IPS-20b (cell line): ENCODE data around the gene TMEM79.

ENCODE experiments used
- H3K27ac ChIP-seq: one replicate; pipeline ENCODE4 v1.5.1; 2013; ENCODE audit warnings: low read length
- H3K27me3 ChIP-seq: 2 replicates; pipeline ENCODE4 v1.6.1; 2013; ENCODE audit warnings: mild to moderate bottlenecking, low read length, inconsistent platforms; ENCODE audit not compliant: insufficient read depth
- H3K36me3 ChIP-seq: 2 replicates; pipeline ENCODE4 v1.6.1; 2013; ENCODE audit warnings: low read depth, mild to moderate bottlenecking, inconsistent platforms, low read length, moderate library complexity; ENCODE audit not compliant: insufficient read depth
- H3K4me1 ChIP-seq: 2 replicates; pipeline ENCODE4 v1.6.1; 2013; ENCODE audit warnings: mild to moderate bottlenecking, control low read depth, inconsistent platforms, low read length, moderate library complexity; ENCODE audit not compliant: insufficient read depth
- H3K4me3 ChIP-seq: 2 replicates; pipeline ENCODE4 v1.5.1; 2013; ENCODE audit warnings: mild to moderate bottlenecking, low read length, inconsistent platforms
- H3K9ac ChIP-seq: 2 replicates; pipeline ENCODE4 v1.6.1; 2013; ENCODE audit warnings: low read depth, mild to moderate bottlenecking, inconsistent platforms, low read length, moderate library complexity
- H3K9me3 ChIP-seq: 2 replicates; pipeline ENCODE4 v1.6.1; 2013; ENCODE audit warnings: mild to moderate bottlenecking, low read depth, low read length, inconsistent platforms; ENCODE audit not compliant: insufficient read depth

The TMEM79 gene

DNA sequence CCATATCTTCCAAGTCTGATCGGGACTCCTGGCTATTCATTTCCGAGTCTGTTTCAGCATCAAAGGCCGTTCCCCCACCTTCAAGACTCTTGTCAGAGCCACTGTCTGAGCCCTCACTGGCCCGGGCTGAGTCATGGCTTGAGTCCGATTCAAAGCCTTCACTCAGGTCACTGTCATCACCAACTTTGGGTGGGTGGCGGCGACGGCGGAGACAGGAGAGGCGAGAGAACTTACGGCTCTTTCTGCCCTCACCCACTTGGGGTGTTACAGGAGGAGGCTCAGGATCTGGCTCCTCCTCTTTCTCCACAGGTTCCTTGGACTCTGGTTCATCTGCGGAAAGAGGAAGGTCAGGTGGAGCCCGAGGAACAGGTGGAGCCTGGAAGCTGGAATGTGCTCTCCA, 18.1 kb upstream of the TMEM79 start:
- no peaks in the 10 kb centered on the region for H3K4me1 ChIP-seq
- H3K4me3 ChIP-seq = no peak overlapping the region
- peaks cover 95% of the 10 kb centered on the region for H3K36me3 ChIP-seq
- no peak overlapping the region for H3K9ac ChIP-seq
- no peak overlapping the region for H3K27ac ChIP-seq
- H3K9me3 ChIP-seq = no peaks in the 10 kb centered on the region
- H3K27me3 ChIP-seq = no peaks in the 10 kb centered on the region

GRCh38 chr1:156268336-156268735, 15.8 kb upstream of the TMEM79 start:
- H3K27ac ChIP-seq = no peak overlapping the region
- H3K9ac ChIP-seq = no peak overlapping the region
- no peak overlapping the region for H3K4me3 ChIP-seq
- H3K9me3 ChIP-seq = no peaks in the 10 kb centered on the region
- H3K4me1 ChIP-seq = no peaks in the 10 kb centered on the region
- peaks cover 96% of the 10 kb centered on the region for H3K36me3 ChIP-seq
- H3K27me3 ChIP-seq = no peaks in the 10 kb centered on the region

- H3K4me1 ChIP-seq = no peaks in the 10 kb centered on the region
- H3K9ac ChIP-seq = no peak overlapping the region
Observed at GRCh38 chr1:156270314-156270713, 13.8 kb upstream of the TMEM79 start.

DNA sequence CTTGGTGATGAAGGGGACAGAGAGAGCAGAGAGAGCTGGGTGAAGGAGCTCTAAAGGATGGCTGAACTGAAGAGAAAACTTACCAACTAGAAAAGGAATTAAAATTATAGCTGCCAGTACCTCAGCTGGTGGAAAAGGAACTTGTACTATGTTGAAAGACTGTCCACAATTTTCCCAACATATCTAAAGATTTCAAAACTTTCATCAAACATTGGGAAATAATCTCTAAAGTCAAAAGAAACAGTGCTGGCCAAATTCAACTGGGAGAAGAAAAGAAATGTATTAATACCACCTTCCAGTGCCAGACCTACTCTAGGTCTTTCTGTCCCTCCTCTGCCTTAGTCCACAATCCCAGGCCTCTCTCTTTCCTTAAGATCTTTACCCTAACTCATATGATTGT, 7.6 kb upstream of the TMEM79 start:
- no peaks in the 10 kb centered on the region for H3K27me3 ChIP-seq
- H3K27ac ChIP-seq = no peak overlapping the region
- H3K9ac ChIP-seq = no peak overlapping the region
- no peaks in the 10 kb centered on the region for H3K9me3 ChIP-seq
- H3K36me3 ChIP-seq = peaks cover 88% of the 10 kb centered on the region
- peaks cover 6% of the 10 kb centered on the region; the same call in 1 of the 2 replicates for H3K4me1 ChIP-seq
- H3K4me3 ChIP-seq = no peak overlapping the region

More at GRCh38 chr1:156270314-156270713, 13.8 kb upstream of the TMEM79 start:
- Histone ChIP-seq H3K36me3 (peaks cover 98% of the 10 kb centered on the region), H3K27me3 (no peaks in the 10 kb centered on the region), H3K9me3 (no peaks in the 10 kb centered on the region), H3K4me3 (no peak overlapping the region), H3K27ac (no peak overlapping the region)

- Histone ChIP-seq H3K9me3 (no peaks in the 10 kb centered on the region), H3K27ac (no peak overlapping the region), H3K9ac (no peak overlapping the region), H3K4me1 (peaks cover 8% of the 10 kb centered on the region; the same call in 1 of the 2 replicates), H3K36me3 (peaks cover 84% of the 10 kb centered on the region), H3K27me3 (no peaks in the 10 kb centered on the region), H3K4me3 (no peak overlapping the region)
Observed at GRCh38 chr1:156276966-156277381, 7.2 kb upstream of the TMEM79 start.

DNA sequence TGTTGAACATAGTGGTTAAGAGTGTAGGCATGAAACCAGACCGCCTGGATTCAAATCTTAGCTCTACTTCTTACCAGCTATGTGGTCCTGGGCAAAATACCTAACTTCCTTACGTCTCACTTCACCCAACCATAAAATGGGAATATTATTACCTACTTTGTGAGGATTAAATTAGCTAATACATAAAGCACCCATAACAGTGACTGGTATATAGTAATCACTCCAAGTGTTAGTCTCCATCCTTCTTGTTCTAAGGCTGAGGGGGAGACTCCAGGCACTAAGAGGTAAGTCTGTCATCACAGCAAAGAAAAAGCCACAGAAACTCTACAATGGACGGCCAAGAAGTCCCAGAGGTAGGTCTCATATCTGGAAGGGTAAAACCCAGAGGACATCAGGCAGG, 4.3 kb upstream of the TMEM79 start:
- Histone ChIP-seq H3K36me3 (peaks cover 55% of the 10 kb centered on the region), H3K9ac (no peak overlapping the region), H3K9me3 (no peaks in the 10 kb centered on the region), H3K4me3 (no peak overlapping the region), H3K27ac (no peak overlapping the region), H3K27me3 (no peaks in the 10 kb centered on the region), H3K4me1 (peaks cover 14% of the 10 kb centered on the region)

- H3K27me3 ChIP-seq = no peaks in the 10 kb centered on the region
- H3K4me1 ChIP-seq = peaks cover 14% of the 10 kb centered on the region
- H3K4me3 ChIP-seq = peak overlapping the region; percentile 89
- H3K27ac ChIP-seq = no peak overlapping the region
- peak overlapping the region; percentile 93; the same call in 1 of the 2 replicates for H3K9ac ChIP-seq
- H3K9me3 ChIP-seq = no peaks in the 10 kb centered on the region
- H3K36me3 ChIP-seq = peaks cover 42% of the 10 kb centered on the region
Observed at GRCh38 chr1:156281281-156281680, 2.8 kb upstream of the TMEM79 start.

DNA sequence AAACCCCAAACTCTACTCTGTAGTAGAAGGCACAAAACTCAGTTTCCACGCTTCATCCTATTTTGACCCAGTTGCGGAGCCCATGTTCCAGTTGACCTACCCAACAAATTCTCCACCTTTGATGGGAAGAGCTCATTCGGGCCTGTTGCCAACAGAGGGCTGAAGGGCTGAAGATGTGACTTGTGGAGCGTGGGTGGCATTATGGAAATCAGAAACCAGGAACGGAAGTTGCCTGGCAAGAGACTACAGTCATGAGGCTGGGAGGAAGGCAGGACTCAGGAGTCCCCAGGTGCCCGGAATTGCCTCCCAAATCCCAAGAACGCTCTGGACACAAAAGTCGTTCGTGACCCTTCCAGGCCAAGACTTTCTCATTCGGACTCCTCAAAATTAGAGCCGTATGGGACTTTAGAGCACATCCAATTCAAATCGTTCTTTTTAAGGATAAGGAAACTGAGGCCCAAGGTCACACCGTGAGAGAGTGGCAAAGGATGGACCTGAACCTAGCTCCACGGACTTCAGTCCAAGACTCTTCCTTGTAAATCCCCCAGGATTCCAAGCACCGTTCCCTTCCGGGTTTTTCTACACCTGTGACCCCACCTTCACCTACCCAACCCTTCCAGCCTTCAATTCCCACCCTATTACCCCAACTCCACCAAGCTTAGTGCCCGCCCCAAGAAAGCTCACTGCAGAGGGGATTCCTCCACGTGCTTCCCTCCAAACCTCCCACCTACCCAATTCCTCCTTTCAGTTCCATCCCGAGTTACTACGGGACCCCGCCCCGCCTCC, 2.2 kb upstream of the TMEM79 start:
- H3K27ac ChIP-seq = no peak overlapping the region
- no peaks in the 10 kb centered on the region for H3K27me3 ChIP-seq
- peak overlapping the region; percentile 93 for H3K9ac ChIP-seq
- H3K4me3 ChIP-seq = peak overlapping the region; percentile 89
- peaks cover 14% of the 10 kb centered on the region for H3K4me1 ChIP-seq
- no peaks in the 10 kb centered on the region for H3K9me3 ChIP-seq
- H3K36me3 ChIP-seq = peaks cover 36% of the 10 kb centered on the region

DNA sequence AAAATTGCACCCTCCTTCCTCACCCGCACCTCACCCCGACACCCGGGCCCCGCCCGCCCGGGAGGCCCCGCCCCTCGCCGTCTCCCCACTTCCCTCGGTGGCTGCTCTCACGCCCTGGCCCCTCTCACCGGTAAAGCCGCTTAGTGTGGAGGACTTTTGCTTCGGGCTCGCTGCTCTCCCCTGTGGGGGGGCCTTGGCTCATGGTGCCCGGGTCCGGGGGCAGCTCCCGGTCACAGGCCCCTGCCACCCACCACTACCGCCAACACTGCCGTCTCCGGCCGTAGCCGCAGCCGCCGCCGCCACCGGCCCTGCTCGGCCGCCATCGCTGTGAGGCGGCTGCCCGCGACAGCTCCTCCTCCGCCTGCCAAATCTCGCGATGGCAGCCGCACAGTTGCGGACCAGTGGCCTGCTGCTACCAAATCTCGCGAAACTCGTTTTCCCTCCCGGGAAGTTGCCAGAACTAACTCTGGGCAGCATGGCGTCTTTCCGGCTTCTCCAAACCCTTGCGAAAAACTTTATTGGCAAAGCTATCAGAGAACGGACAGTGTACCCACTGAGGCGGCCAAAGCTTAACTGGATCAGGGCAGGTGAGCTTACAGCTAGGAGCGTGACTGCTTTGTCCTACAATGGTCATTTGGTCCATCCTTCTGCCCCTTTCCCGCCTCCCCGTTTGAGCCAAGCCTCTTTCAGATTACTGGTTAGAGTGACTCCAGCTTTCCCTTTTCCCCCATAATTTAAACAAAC, 1.5 kb upstream of the TMEM79 start, which contains the start of gene SMG5:
Gene SMG5 (minus strand): TSS at position 347 of the 744 bp plus-strand sequence. CDS start 145 bp downstream, at position 202.
- no peaks in the 10 kb centered on the region for H3K9me3 ChIP-seq
- peaks cover 14% of the 10 kb centered on the region for H3K4me1 ChIP-seq
- H3K36me3 ChIP-seq = peaks cover 29% of the 10 kb centered on the region
- peak within 1 kb of the TSS; percentile 93 for H3K9ac ChIP-seq
- H3K4me3 ChIP-seq = peak within 1 kb of the TSS; percentile 89
- no peaks in the 10 kb centered on the region for H3K27me3 ChIP-seq
- peak within 1 kb of the TSS; percentile 92 for H3K27ac ChIP-seq

GRCh38 chr1:156283521-156283920, 604 bp upstream of the TMEM79 start:
- peak overlapping the region; percentile 93 for H3K9ac ChIP-seq
- peaks cover 21% of the 10 kb centered on the region for H3K36me3 ChIP-seq
- no peaks in the 10 kb centered on the region for H3K9me3 ChIP-seq
- H3K27ac ChIP-seq = peak overlapping the region; percentile 92
- H3K27me3 ChIP-seq = no peaks in the 10 kb centered on the region
- H3K4me1 ChIP-seq = peaks cover 14% of the 10 kb centered on the region
- peak overlapping the region; percentile 89 for H3K4me3 ChIP-seq

- no peak overlapping the region for H3K27ac ChIP-seq
- H3K4me3 ChIP-seq = no peak overlapping the region
- no peaks in the 10 kb centered on the region for H3K27me3 ChIP-seq
- H3K9ac ChIP-seq = no peak overlapping the region
- H3K4me1 ChIP-seq = peaks cover 14% of the 10 kb centered on the region
- peaks cover 13% of the 10 kb centered on the region; the same call in 1 of the 2 replicates for H3K36me3 ChIP-seq
- no peaks in the 10 kb centered on the region for H3K9me3 ChIP-seq
Observed at GRCh38 chr1:156284757-156285156, 632 bp downstream of the TMEM79 start.
